ENCODE measurements around the gene P2RY14.
A peak's percentile ranks its signal among the peaks of the same experiment; 100 is the strongest.

P2RY14 gene

DNA sequence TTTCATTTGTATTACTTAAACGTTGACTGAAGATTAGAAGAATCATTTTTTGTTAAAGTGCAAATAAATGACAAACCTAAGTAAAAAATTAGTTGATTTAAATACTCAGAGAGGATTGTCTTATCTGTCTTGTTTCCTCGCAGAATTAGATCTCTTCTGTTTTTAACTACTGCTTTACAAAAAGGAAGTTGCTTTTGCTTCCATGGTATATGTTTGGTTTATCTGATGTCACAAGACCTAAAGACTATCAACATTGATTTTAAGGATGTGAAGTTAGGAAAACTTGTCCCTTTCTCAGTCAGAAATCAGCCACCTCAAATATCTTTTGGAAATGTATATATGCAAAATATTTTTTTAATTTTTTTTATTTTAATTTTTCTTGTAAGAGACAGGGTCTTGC lies 104.0 kb downstream of the P2RY14 start:
- no peak for DNase-seq

DNA sequence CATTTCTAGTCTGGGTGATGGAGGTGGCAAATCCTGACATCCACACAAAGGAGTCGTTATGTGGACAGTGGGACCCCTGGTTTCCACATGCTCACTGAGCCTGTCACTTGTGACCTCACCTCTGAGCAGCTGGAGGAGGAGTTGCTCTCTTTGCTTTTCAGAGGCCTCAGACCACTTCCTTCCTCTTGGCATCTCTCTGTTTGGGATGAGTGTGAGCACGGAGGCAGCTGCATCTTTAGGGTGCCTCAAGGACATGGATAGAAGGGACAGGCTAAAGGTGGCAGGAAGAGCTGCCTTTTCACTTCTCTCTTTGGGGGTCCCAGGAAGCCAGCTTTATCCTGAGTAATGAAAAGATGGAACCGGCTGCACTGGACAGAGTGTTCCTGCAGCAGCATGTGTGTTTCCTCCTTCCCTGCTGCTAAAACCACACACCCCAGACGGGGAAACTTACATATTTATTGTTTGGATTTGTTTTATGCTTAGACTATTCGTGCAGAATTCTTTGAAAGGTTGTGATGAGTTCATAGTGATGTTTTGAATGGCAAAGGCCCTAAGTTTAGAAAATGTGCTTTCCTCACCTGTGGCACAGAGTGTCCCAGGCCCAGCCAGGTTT lies 107.1 kb downstream of the P2RY14 start:
- DNase-seq: no peak

DNA sequence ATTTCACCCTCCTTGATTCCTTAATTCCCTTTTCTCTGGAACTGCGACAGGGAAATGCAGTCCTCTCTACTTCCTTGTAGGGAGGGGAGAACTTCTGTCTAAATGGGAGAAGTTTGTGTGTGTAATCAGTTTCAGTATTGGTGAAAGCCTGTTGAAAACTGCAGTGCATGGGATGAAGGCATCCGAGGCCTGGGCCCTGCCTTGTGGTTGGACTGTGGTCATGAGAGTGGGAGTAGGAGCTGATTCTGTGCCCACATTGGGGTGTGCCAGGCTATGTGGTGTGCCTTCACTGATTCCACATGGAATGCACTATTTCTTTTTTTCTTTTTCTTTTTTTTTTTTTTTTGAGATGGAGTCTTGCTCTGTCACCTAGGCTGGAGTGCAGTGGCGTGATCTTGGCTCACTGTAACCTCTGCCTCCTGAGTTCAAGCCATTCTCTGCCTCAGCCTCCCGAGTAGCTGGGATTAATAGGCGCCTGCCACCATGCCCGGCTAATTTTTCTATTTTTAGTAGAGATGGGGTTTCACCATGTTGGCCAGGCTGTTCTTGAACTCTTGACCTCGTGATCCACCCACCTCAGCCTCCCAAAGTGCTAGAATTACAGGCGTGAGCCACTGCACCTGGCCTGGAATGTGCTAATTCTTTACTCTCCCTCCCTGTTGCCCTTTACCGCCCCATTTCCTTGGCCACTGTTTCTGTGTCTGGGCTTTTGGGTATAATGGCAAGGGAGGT lies 108.2 kb downstream of the P2RY14 start:
- DNase-seq: peak; percentile 49

DNA sequence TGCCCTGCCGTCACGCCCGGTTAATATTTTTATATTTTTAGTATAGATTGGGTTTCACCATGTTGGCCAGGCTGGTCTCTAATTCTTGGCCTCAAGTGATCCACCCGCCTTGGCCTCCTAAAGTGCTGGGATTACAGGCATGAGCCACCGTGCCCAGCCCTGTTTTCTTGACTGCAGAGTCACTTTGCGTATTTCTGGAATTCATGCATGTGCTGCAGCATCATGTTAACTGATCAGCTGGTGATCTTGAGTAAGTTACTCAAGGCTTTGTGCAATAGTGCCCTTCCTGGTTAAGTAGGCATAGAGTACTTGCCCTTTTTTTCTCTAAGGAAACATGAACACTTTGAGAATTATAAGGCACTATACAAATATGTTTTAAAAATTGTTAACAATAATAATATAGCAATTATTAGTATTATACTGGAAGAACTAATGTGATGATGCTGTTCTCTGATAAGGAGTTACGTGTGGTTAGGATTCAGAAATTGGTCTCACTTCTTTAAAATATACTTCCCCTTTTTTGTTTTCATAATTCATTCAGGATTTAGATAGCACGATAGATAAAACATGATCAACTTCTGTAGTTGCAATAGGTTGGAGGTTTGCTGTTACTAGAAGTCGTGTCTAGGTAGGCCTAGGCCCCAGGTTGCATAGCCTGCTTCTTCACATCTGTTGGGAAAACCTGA lies 108.9 kb downstream of the P2RY14 start:
- DNase-seq: peak; percentile 49

DNA sequence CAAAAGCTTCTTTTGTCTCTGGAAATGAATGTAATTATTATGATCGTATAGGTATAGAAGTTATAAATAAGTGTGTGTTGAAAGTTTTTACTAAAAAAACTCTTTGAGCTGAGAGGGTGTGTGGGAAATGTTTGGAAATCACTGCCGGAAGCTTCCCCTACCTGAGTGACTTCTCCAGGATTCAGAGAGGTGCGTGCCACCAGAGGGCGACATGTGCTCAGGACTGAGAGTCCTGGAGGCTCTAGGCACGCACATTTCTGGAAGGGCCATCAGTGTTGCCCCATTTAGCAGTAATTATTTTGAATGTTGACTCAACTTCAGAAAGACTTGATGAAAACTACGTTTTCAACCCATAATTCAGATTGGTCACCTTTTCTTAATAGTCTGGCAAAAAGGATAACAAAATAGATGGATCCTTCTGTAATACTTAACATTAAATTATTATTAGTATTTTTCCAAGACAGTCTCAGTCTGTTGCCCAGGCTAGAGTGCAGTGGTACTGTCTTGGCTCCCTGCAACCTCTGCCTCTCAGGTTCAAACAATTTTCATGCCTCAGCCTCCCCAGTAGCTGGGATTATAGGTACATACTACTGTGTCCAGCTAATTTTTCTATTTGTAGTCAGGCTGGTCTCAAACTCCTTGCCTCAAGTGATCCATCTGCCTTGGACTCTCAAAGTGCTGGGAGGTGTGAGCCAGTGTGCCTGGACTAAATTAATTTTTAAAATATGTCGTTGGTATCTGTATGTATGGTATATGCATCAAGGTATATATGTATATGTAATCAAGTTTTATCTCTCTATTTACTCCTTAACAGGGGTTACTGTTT lies 109.9 kb downstream of the P2RY14 start:
- DNase-seq: peak; percentile 64

DNA sequence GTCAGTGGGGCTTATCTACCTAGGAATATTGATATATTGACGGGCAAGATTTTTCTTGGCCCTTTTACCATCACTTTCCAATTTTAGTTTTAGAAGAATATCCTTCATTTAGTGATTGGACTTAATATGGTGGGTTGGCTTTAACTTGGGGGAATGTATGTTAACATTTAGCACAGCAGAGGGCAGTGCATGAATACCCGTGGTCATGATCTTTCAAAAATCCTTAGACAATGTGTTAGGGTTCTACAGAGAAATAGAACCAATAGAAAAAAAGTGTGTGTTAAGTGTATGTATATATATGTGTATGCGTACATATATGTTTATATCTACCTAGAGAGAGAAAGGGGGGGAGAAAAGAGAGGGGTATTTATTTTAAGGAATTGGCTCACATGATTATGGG lies 112.2 kb downstream of the P2RY14 start:
- no peak for DNase-seq

DNA sequence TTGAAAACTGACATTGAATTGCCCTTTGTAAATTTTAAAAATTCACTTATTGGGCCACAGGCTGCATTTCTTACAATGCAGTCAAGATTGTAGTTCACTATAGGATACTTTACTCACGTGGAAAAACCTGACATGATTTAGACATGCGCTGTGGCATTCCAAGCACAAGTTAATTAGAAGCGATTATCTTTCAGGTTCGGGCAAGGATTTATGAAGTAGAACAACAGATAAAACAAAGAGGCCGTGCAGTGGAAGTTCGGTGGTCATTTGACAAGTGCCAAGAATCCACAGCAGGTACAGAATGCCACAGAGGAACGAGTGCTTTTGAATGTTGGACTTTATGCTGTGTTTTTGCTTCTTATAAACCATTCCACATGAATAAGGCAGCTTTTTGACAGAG lies 113.1 kb downstream of the P2RY14 start:
- DNase-seq: no peak
